IPS-15b (cell line): ENCODE results near the gene GBF1.

Experiments used
- H3K27me3 ChIP-seq: one replicate; pipeline ENCODE4 v1.6.1; 2013; ENCODE audit warnings: low read length; ENCODE audit not compliant: control insufficient read depth, insufficient read depth
- H3K36me3 ChIP-seq: one replicate; pipeline ENCODE4 v1.6.1; 2013; ENCODE audit warnings: low read length; ENCODE audit not compliant: control insufficient read depth, insufficient read depth
- H3K4me1 ChIP-seq: one replicate; pipeline ENCODE4 v1.6.1; 2013; ENCODE audit warnings: mild to moderate bottlenecking, low read length; ENCODE audit not compliant: control insufficient read depth, insufficient read depth
- H3K4me3 ChIP-seq: one replicate; pipeline ENCODE4 v1.5.1; 2013; ENCODE audit warnings: low read depth, low read length
- H3K9ac ChIP-seq: one replicate; pipeline ENCODE4 v1.6.1; 2013; ENCODE audit warnings: low read depth, mild to moderate bottlenecking, low read length
- H3K9me3 ChIP-seq: one replicate; pipeline ENCODE4 v1.6.1; 2013; ENCODE audit warnings: mild to moderate bottlenecking, low read length; ENCODE audit not compliant: control insufficient read depth, insufficient read depth

Gene GBF1

DNA sequence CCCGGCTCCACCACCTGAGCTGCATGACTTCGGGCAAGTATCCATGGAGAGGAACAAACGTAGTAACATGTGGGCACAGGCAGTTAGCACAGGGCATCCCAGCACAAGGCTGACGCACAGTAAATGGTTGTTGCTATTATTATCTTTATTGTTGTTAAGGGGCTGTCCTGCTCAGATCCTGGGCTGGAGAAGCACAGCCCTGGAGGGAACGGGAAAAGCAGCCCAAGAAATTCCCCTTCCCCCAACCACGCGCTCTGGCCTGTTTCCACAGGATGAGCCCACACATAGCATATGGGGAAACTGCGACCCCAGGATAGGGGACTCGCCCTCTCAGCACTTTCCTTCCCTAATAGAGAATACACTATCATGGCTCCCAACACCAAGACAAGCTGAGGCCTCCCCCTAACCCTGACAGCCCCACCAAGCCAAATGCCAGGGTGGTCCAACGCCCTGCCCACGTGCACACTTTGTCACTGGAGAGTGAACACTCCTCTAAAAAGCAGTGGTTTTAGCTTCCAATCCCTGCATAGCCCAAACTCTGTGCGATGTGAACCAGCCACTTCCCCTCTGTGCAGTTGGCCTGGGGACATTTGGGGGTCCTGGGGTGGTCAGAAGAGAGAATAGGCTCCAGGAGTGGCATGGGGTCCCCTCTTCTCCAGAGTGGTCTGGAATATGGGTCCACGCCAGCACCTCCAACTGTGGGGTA is 162.2 kb downstream of the GBF1 start:
- H3K9ac ChIP-seq = no peak overlapping the region
- H3K36me3 ChIP-seq = peaks cover 11% of the 10 kb centered on the region
- H3K9me3 ChIP-seq = no peaks in the 10 kb centered on the region
- H3K4me3 ChIP-seq = no peak overlapping the region
- H3K4me1 ChIP-seq = peaks cover 14% of the 10 kb centered on the region
- peaks cover 40% of the 10 kb centered on the region for H3K27me3 ChIP-seq

DNA sequence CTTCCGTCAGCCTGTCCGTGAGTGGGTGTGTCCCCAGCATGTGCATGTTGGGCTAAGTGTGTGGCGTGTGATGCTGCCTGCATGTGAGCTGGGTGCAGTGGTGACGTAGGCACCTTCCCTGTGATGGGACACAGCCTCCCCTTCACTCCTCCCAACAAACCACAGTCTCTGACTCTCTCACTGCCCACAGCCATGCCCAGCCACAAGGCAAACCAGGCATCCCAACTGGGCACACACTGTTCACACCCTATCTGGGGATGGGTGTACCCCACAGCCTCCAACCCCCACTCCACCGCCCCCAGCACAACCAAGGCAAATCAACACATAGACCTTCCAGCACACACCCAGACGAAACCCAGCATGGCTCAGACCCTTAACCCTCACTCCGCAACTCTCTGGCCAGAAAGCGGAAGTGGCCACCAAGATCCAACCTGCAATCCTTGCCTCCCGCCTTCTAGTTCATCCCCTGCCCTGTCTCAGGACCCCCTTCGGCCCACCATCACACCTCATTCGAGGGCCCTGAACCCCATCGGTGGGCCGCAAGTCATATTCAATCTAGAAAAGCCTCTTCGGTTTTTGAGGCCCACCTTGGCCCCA is 162.9 kb downstream of the GBF1 start:
- Histone ChIP-seq H3K9me3 (no peaks in the 10 kb centered on the region), H3K36me3 (peaks cover 8% of the 10 kb centered on the region), H3K9ac (no peak overlapping the region), H3K4me3 (peak overlapping the region; percentile 40), H3K4me1 (peaks cover 14% of the 10 kb centered on the region), H3K27me3 (peaks cover 40% of the 10 kb centered on the region)

DNA sequence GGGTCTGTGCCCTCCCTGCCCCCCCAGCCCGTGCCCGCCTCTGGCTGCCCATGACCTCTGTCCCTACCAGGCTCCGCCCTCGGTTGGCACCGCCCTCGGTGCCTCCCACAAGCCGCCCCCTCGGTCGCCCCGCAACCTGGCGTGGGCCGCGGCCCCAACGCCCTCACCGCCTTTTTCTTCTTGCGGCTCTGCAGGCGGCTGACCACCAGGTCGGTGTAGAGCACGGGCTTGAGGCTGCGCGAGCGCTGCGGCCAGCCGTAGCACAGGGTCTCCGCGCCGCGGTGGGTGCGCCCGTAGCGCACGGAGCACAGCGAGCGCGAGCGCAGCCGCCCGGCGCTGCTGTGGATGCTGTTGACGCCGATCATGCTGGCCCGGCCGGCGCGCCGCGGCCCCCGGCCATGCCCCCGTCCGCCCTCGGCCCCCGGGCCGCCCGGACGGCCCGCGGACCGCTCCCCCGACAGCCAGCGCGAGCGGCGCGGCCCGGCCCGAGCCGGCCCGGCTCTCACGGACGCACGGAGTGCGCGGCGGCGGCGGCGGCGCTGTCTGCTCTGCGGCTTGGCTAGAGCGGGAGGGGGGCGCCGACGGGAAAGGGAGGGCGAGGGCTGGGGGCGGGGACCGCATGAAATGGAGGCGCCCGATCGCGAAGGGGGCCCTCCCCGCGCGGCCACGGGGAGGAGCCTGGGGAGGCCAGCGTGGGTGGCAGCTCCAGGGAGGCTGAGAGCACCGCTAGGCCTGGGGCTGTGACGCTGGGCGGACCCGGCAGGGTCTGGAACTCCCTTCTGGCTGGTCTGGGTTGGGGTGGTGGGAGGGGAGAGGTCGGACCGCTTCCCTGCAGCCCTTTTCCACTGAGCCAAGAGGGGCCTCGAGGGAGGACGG is 163.6 kb downstream of the GBF1 start:
- Histone ChIP-seq H3K4me3 (peak overlapping the region; percentile 61), H3K9ac (no peak overlapping the region), H3K27me3 (peaks cover 40% of the 10 kb centered on the region), H3K9me3 (no peaks in the 10 kb centered on the region), H3K4me1 (peaks cover 14% of the 10 kb centered on the region), H3K36me3 (peaks cover 3% of the 10 kb centered on the region)

DNA sequence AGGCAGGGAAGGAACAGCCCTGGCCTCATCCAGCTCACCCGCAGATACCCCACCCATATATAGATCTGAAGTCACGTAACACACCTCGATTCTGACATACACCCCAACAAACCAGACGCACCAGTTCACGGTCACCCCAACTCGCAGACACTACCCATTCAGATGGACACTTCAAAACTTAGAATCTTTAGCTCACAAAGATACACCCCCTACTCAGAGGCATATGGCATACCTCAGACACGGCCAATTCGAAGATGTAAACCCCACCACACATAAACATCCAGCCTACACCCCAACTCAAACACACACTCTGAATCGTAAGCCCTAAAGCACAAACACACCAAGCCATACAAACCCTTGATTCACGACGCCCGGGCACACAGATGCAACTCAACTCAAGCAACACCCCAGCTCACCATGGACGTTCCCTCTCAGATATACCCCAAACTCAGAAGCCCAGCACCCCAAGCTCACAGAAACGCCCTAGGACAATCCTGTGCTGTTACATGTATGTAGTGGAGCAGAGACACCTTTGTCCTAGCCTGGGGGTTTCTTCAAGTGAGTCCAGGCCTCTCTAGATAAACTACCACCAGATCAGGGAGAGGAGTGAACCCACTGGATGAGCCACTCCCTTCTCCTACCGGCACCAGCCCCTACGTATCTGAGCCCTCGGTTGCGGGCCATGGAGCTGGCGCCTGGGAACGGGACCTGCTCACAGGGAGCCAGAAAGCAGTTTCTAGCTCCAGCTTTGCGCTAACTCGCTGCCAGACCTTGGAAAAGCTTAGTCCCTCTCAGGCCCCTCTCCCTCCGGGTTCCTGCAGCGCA is 164.5 kb downstream of the GBF1 start:
- peak overlapping the region; percentile 8 for H3K9ac ChIP-seq
- H3K9me3 ChIP-seq = no peaks in the 10 kb centered on the region
- H3K4me1 ChIP-seq = peaks cover 14% of the 10 kb centered on the region
- no peaks in the 10 kb centered on the region for H3K36me3 ChIP-seq
- H3K4me3 ChIP-seq = peak overlapping the region; percentile 61
- H3K27me3 ChIP-seq = peaks cover 40% of the 10 kb centered on the region

DNA sequence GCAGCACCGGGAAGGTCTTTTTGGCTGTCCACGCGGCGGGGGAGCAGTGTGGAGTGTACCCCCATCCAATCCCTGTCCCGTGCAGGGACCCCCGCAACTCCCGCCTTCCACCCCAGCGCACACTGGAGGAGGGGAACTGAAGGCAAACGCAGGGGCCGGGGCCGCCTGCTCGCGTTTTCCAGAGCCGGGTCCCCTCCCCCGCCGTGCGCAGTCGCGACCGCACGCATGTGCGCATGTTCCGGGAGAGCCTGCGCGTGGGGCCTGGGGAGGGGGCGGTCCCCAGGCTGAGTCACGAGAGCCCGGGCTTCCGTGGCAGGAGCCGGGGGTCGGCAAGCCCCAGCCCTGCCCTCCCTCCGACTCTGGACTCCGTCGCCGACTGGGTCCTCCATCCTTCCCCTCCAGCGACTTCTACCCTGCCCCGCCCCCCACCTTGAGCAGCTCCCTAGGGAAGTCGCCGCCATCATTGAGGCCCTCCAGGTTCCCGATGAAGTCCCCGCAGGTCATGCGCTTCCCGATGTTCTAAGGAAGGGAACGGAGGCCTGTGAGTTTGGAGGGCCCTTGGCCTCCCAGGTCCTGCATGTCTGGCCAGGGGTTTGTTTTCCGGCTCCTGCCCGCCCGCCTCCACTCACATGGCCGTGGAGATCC is 165.2 kb downstream of the GBF1 start:
- Histone ChIP-seq H3K4me1 (peaks cover 14% of the 10 kb centered on the region), H3K36me3 (no peaks in the 10 kb centered on the region), H3K4me3 (peak overlapping the region; percentile 61), H3K27me3 (peaks cover 40% of the 10 kb centered on the region), H3K9me3 (no peaks in the 10 kb centered on the region), H3K9ac (peak overlapping the region; percentile 8)

DNA sequence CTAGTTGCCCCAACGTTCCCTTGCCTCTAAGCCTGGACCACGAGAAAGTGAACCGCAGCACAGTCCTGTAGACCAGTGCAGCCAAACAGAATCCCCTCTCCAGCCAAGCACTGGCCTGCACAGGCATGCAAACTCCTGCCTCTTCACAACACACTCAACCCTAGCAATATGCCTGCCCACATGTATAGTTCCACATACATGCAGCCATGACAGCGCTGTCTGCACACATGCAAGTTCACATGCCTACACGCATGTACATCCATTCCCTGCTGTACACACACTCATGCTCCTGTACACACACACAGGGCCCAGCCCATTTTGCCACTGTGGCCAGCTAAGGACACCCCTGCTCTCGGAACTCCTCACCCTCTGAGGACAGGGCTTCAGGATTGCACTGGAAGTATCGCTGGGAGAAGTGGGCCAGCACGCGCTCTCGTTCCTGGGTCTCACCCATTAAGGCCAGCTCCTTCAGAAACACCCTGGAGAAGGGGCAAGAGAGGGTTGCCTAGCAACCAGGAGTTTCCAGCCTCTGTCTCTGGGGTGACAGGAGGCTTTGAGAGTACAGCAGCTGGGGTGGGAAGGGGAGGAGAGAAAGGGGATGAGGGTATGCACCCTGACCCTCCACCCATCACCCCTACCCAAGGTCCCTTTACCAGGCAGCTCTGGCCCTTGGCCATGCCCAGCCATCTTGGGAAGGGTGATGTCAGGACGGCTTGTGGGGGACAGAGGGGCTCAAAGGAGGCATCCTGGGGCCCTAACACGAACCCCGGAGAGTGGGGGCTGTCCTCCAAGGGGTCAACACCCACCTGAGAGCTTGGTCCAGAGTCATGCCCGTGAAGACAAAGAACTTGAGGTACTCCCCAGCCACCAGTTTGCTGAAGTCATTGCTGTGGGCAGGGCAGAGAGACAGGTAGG is 166.3 kb downstream of the GBF1 start:
- H3K4me3 ChIP-seq = peak overlapping the region; percentile 61
- no peaks in the 10 kb centered on the region for H3K36me3 ChIP-seq
- H3K9me3 ChIP-seq = no peaks in the 10 kb centered on the region
- H3K9ac ChIP-seq = no peak overlapping the region
- peaks cover 14% of the 10 kb centered on the region for H3K4me1 ChIP-seq
- peaks cover 40% of the 10 kb centered on the region for H3K27me3 ChIP-seq

DNA sequence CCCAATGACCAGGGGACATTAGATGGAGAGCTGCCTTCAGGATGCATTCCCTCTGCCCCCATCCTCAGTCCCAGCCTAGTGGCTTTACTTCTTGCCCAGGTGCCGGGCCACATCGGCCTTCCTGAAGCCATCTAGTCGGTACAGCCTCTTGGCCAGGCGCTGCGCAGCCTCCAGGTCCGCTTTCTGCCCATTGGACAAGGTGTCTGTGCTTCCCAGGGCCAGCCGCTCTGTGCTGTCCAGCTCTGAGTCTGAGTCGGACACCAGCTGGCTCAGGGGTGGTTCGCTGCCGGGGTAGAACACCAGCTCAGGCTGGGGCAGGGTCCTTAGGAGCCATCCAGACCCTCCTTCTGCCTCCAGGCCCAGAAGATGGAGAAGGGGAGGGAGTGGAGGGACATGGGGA is 167.0 kb downstream of the GBF1 start:
- Histone ChIP-seq H3K27me3 (peaks cover 39% of the 10 kb centered on the region), H3K4me3 (no peak overlapping the region), H3K4me1 (peaks cover 14% of the 10 kb centered on the region), H3K9me3 (no peaks in the 10 kb centered on the region), H3K9ac (no peak overlapping the region), H3K36me3 (no peaks in the 10 kb centered on the region)

DNA sequence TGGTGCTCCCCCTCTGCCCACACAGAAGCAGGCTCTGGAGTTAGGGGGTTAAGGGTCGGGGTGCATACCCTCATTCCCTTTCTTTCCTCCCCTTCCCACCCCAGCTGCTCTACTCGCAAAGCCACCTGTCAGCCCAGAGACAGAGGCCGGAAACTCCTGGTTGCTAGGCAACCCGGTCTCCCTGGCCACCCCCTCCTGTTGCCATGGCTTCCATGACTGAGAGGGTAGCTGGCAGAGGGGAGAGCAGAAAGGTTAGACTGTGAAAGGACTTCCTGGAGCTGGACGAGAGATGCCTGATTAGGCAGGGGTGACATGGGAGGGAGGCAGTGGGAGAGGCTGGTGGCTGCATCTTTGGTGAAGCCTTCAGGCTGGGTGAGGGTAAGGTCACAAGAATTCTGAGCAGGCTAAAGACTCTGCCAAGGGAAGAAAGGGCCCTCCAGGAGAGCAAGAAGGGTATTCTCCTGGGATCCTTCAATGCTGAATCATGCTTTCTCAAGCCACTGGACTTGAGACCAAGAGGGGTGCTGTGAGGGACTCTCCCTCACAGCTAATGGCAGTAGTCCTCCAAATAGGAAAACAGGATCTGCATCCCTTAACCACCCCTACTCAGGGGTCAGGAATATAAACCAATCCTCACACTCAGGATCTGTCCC is 167.8 kb downstream of the GBF1 start:
- Histone ChIP-seq H3K9me3 (no peaks in the 10 kb centered on the region), H3K4me3 (no peak overlapping the region), H3K9ac (no peak overlapping the region), H3K27me3 (peaks cover 30% of the 10 kb centered on the region), H3K4me1 (peaks cover 14% of the 10 kb centered on the region), H3K36me3 (no peaks in the 10 kb centered on the region)

DNA sequence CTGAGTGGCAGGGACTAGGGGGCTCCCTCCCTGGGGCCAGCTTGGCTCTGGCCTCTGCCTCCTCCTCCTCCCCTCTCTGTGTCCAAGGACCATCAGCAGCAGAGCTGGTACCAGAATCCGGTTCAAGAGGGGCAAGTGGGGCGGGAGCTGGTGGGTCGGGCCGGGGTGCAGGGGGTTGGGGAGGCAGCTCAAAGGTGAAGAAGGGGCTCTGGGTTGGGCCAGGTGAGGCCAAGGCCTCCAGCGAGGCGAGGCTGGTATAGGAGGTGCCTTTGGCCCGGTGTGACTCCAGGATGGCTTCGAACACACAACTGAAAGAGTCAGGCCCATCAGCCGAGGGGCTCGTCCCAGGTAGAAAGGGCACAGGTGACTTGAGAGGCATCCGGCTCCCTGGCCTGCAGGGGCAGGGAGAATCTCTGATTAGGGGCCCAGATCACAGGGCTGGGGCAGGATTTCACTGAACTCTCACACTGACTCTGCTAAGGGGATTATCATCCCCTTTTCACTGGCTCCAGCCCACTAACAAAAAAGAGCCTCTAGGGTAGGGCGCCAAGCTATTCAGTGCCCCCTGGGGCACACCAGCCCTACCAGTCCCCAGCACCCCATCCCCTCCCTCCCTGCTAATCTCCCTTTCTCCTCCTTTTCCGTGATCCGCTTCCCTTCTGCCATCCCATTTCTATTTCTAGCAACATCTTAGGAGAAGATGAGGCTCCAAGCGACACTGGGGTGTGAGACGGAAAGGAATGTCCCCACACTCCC is 168.7 kb downstream of the GBF1 start:
- H3K36me3 ChIP-seq = no peaks in the 10 kb centered on the region
- peaks cover 14% of the 10 kb centered on the region for H3K4me1 ChIP-seq
- H3K27me3 ChIP-seq = peaks cover 27% of the 10 kb centered on the region
- H3K9ac ChIP-seq = no peak overlapping the region
- no peak overlapping the region for H3K4me3 ChIP-seq
- no peaks in the 10 kb centered on the region for H3K9me3 ChIP-seq
